Peyer's patch (tissue), 4 donors: ENCODE results near the gene TSPAN14.

Experiments
- POLR2A ChIP-seq, 2 donors: fragments of 450-650 bp; IDR thresholded peaks; one replicate each; pipeline ENCODE4 v1.5.1; 2017; ENCODE audit warnings: antibody characterized with exemption in 2 of 2, mild to moderate bottlenecking in 2 of 2, moderate library complexity in 2 of 2
- TF ChIP-seq, protein P1 (sequence below), 6 experiments: fragments of 450-650 bp in 4 of 6; fragments of 200-600 bp in 2 of 6; sonication (generic) in 1 of 6; IDR thresholded peaks; one replicate each; pipeline ENCODE4 v1.5.1; 2017 to 2019; ENCODE audit warnings: antibody characterized with exemption in 6 of 6, mild to moderate bottlenecking in 3 of 6, moderate library complexity in 1 of 6

- TF ChIP-seq, protein P1, sequence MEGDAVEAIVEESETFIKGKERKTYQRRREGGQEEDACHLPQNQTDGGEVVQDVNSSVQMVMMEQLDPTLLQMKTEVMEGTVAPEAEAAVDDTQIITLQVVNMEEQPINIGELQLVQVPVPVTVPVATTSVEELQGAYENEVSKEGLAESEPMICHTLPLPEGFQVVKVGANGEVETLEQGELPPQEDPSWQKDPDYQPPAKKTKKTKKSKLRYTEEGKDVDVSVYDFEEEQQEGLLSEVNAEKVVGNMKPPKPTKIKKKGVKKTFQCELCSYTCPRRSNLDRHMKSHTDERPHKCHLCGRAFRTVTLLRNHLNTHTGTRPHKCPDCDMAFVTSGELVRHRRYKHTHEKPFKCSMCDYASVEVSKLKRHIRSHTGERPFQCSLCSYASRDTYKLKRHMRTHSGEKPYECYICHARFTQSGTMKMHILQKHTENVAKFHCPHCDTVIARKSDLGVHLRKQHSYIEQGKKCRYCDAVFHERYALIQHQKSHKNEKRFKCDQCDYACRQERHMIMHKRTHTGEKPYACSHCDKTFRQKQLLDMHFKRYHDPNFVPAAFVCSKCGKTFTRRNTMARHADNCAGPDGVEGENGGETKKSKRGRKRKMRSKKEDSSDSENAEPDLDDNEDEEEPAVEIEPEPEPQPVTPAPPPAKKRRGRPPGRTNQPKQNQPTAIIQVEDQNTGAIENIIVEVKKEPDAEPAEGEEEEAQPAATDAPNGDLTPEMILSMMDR (IDR thresholded peaks at IDR 0.05) = no peak
- no peak for TF ChIP-seq POLR2A (IDR thresholded peaks at IDR 0.05)
Observed at GRCh38 chr10:80452640-80453039, 1.5 kb upstream of the TSPAN14 start.
